ENCODE measurements around the gene NDRG4.
"Not testable (repeated sequence)": the region's sequence is repeated elsewhere in the genome, so short reads cannot be mapped to it uniquely, and the experiment has no call there.

The NDRG4 gene

DNA sequence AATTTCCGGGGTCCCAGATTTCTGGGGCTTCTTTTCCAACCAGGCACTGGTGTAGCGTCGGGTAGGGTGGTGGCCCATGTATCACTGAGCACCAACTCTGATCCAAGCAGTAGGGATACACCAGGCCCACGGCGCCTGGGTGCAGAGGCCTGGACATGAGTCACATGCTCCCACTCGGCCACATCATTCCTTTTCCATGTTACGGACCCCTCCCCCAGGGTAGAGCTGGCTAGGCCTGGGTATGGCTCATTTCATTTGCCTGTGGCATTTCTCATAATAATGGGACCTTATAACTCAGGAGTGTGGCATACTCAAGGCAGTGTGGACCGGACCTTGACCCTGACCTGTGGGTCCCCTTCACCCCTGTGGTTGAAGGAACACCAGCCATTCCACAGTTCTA lies 18.0 kb upstream of the NDRG4 start:
- no peak for DNase-seq (ENCODE audit: low spot score)
- TF ChIP-seq, protein P1, sequence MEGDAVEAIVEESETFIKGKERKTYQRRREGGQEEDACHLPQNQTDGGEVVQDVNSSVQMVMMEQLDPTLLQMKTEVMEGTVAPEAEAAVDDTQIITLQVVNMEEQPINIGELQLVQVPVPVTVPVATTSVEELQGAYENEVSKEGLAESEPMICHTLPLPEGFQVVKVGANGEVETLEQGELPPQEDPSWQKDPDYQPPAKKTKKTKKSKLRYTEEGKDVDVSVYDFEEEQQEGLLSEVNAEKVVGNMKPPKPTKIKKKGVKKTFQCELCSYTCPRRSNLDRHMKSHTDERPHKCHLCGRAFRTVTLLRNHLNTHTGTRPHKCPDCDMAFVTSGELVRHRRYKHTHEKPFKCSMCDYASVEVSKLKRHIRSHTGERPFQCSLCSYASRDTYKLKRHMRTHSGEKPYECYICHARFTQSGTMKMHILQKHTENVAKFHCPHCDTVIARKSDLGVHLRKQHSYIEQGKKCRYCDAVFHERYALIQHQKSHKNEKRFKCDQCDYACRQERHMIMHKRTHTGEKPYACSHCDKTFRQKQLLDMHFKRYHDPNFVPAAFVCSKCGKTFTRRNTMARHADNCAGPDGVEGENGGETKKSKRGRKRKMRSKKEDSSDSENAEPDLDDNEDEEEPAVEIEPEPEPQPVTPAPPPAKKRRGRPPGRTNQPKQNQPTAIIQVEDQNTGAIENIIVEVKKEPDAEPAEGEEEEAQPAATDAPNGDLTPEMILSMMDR (IDR thresholded peaks at IDR 0.05; ENCODE audit: extremely low read depth, insufficient read depth, missing control alignments) = no peak
- in situ Hi-C loops (cut with MboI; ENCODE audit: low pct_unique_long_range_greater_than_20kb, low sequenced_read_pairs, unreplicated experiment) = no loop called here

DNA sequence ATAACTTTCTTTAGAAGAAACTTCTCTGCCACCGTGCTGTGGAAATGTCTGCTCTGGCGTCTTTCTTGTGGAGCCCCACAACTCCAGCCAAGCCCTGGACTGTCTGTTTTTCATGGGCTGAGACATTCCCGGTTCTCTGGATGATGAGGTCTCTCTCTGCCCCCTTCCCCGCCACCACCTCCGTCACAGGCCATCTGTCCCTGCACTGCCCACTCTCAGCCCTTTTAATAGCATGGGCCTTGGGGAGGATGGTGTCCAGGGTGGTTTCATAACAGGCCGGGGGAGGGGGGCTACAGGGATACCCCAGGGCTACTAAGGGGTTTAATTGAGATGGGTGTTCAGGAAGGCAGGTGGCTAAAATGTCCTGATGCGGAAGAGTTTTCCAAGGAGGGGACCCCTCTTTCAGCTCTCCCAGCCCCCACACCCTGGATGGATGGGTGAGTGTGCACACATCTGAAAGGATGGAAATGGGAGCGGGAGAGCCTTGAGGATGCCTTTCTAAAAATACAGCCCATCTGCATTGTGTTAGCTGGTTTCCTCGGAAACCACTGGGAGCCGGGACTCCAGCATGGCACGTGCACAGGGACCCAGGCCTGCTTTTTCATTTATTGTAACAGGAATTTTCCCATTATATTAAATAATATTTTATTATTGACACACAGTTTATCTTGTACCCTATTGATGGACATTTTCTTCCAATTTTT lies 14.6 kb upstream of the NDRG4 start:
- TF ChIP-seq, protein P1 (IDR thresholded peaks at IDR 0.05; ENCODE audit: extremely low read depth, insufficient read depth, missing control alignments) = no peak
- no peak for DNase-seq (ENCODE audit: low spot score)
- in situ Hi-C loops (cut with MboI; ENCODE audit: low pct_unique_long_range_greater_than_20kb, low sequenced_read_pairs, unreplicated experiment) = no loop called here

DNA sequence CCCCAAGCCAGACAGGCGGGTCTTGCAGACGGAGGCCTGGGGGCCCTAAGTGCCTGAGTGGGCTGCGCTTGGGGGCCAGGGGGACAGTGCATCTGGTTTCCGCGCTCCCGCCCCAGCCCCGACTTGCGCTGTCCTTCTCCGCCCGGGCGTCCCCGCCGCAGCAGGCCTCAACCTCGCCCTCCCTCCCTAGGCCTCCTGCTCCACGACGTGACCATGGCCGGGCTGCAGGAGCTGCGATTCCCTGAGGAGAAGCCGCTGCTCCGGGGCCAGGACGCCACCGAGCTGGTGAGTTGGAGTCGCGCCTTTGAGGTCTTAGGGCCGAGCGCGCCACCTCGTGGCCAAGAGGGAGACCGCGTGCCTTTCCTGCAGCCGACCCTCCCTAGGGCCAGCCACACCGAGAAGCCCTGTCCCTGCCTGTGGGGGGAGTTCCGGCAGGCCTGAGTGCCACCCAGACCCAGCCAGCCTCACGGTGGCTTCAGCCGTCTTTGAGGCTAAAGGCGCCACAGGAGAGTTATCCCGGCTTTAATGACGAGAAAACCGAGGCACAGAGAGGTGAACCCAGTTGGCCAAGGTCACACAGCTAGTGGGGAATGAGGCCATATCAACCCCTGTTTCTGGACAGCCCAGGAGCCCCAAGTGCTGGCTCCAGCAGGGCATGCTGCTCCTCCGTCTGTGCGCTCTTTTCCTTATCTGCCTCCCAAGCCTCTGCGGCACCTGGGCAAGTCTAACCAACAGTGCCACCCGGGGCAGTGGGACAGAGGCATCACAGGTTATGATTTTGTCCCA lies 12.2 kb upstream of the NDRG4 start:
- TF ChIP-seq, protein P1 (IDR thresholded peaks at IDR 0.05; ENCODE audit: extremely low read depth, insufficient read depth, missing control alignments) = peak; percentile 98
- in situ Hi-C loops (cut with MboI; ENCODE audit: low pct_unique_long_range_greater_than_20kb, low sequenced_read_pairs, unreplicated experiment) = no loop called here
- DNase-seq (ENCODE audit: low spot score) = peak; percentile 90

DNA sequence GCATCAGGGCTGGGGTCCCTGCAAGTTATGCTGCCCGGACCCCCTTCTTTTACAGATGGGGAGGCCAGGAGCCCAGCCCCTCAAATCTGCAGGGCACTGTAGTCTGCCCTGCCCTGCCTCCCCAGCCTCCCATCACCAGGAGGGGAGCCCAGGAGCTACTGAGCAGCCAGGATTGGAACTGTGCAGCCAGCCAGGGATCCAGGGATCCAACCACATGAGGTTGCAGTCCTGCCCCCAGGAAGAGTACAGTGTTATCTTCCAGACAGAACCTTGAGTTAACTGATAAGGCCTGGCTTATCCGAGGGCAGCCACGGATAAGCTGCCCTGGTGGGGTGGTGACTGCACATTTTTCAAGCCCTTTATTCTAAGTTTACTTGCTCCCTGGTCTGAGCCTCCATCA lies 11.4 kb upstream of the NDRG4 start:
- TF ChIP-seq, protein P1 (IDR thresholded peaks at IDR 0.05; ENCODE audit: extremely low read depth, insufficient read depth, missing control alignments) = no peak
- in situ Hi-C loops (cut with MboI; ENCODE audit: low pct_unique_long_range_greater_than_20kb, low sequenced_read_pairs, unreplicated experiment) = no loop called here

DNA sequence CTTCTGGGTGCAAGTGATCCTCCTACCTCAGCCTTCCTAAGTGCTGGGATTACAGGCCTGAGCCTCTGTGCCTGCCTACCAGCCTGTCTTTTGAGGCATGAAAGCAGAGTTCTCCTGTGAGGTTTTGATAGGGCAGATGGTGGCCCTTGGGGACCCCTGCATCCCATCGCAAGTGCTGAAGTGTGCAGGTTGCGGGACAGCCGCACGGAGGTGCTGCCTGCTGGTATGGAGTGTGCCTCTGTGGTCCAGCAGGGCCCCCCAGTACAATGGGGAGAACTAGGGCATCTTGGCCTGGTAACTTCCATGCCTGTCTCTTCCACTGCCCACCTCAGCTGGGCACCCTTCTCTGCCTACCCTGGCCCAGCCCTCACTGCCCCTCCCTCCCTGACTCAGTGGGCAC lies 9.9 kb upstream of the NDRG4 start:
- TF ChIP-seq, protein P1 (IDR thresholded peaks at IDR 0.05; ENCODE audit: extremely low read depth, insufficient read depth, missing control alignments) = no peak
- DNase-seq (ENCODE audit: low spot score) = no peak
- in situ Hi-C loops (cut with MboI; ENCODE audit: low pct_unique_long_range_greater_than_20kb, low sequenced_read_pairs, unreplicated experiment) = loop anchor here (10.0 kb wide), 1 partner anchor 145 kb away; no protein-coding TSS in a partner anchor

More for the DNA sequence above, 11.4 kb upstream of the NDRG4 start:
- no peak for DNase-seq (ENCODE audit: low spot score)

DNA sequence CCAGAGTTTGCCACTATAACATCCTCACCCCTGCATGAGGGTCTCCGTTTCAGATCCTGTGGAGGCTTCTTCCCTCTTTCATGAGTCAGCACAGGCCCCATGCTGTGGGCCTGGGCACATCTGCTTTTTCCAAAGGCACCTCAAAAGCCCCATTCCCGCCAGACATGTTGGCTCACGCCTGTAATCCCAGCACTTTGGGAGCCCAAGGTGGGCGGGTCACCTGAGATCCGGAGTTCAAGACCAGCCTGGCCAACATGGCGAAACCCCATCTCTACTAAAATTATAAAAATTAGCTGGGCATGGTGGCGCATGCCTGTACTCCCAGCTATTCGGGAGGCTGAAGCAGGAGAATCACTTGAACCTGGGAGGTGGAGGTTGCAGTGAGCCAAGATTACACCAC lies 9.4 kb upstream of the NDRG4 start:
- in situ Hi-C loops (cut with MboI; ENCODE audit: low pct_unique_long_range_greater_than_20kb, low sequenced_read_pairs, unreplicated experiment) = loop anchor here (10.0 kb wide), 1 partner anchor 146 kb away; no protein-coding TSS in a partner anchor
- not testable (repeated sequence) for DNase-seq (ENCODE audit: low spot score)

DNA sequence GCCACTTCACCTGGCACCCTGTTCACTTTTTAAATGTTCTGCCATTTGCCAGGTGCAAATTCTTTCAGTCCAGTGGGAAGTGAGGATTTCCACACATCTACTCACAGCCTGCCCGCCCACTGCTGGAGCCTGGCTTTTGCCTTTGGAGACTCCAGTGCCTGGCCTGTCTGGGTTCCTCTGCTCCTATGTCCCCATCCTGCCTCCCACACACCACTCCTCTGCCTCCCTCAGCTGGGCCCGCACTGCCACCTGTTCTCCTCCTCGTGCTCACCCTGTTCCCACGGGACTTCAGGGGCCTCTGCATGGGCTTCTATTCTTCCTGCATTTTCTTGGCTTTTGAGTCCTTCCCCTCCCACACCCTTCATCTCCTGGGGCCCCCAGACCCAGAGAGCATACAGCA lies 7.9 kb upstream of the NDRG4 start:
- DNase-seq (ENCODE audit: low spot score) = no peak
- TF ChIP-seq, protein P1 (IDR thresholded peaks at IDR 0.05; ENCODE audit: extremely low read depth, insufficient read depth, missing control alignments) = no peak
- in situ Hi-C loops (cut with MboI; ENCODE audit: low pct_unique_long_range_greater_than_20kb, low sequenced_read_pairs, unreplicated experiment) = loop anchor here (10.0 kb wide), 1 partner anchor 147 kb away; no protein-coding TSS in a partner anchor

All from GM13977 (cell line).